A673 (cell line): ENCODE measurements around the gene CNIH1. TPM values are rescaled to one million over a fixed set of nuclear protein-coding genes. Genes with fewer than 3 reads are reported as not detected.

Source experiments
- BruUV-seq: library from RNA; stranded (reverse); fragments of 400-500 nt; replicated peaks from 2 replicates; lab custom pipeline; 2021; lab: Mats Ljungman, UMichigan
- CTCF ChIA-PET: fragments of 300-600 bp; sonication (Branson Sonifier 250); formaldehyde crosslinking; loops from one replicate; lab custom pipeline; 2022; ENCODE audit warnings: antibody characterized with exemption; lab: Charles Lee
- POLR2A ChIA-PET: fragments of 300-600 bp; sonication (Branson Sonifier 250); formaldehyde crosslinking; loops from one replicate; lab custom pipeline; 2022; ENCODE audit warnings: antibody characterized with exemption; ENCODE audit not compliant: low non-redundant PET; lab: Charles Lee
- DNase-seq: peaks from one replicate; pipeline ENCODE4 v3.0.0-alpha.2; 2015; ENCODE audit warnings: low spot score
- H3K27ac ChIP-seq: fragments of 200-600 bp; sonication (generic); 2 replicates; pipeline ENCODE4 v1.5.1; 2016; ENCODE audit warnings: mixed run types, low read depth, mild to moderate bottlenecking, mixed read lengths, antibody characterized with exemption, low read length; ENCODE audit not compliant: poor library complexity, severe bottlenecking
- H3K27me3 ChIP-seq: fragments of 200-600 bp; sonication (generic); replicated peaks from 2 replicates; pipeline ENCODE4 v1.6.1; 2017; ENCODE audit warnings: mixed run types, low read depth, mild to moderate bottlenecking, mixed read lengths, antibody characterized with exemption, low read length; ENCODE audit not compliant: insufficient read depth, poor library complexity
- H3K36me3 ChIP-seq: fragments of 200-600 bp; sonication (generic); 2 replicates; pipeline ENCODE4 v1.6.1; 2016; ENCODE audit warnings: mixed run types, mild to moderate bottlenecking, mixed read lengths, antibody characterized with exemption, low read length; ENCODE audit not compliant: insufficient read depth, poor library complexity, severe bottlenecking
- H3K4me1 ChIP-seq: fragments of 200-600 bp; sonication (generic); 2 replicates; pipeline ENCODE4 v1.6.1; 2017; ENCODE audit warnings: mixed run types, mild to moderate bottlenecking, mixed read lengths, antibody characterized with exemption, low read length; ENCODE audit not compliant: insufficient read depth, poor library complexity, severe bottlenecking
- H3K4me3 ChIP-seq: fragments of 200-600 bp; sonication (generic); 2 replicates; pipeline ENCODE4 v1.5.1; 2016; ENCODE audit warnings: low read depth, mixed run types, mild to moderate bottlenecking, mixed read lengths, low read length; ENCODE audit not compliant: poor library complexity, severe bottlenecking
- H3K9me3 ChIP-seq: fragments of 200-600 bp; sonication (generic); 2 replicates; pipeline ENCODE4 v1.6.1; 2016; ENCODE audit warnings: mixed run types, low read depth, mild to moderate bottlenecking, mixed read lengths, antibody characterized with exemption, low read length; ENCODE audit not compliant: poor library complexity, severe bottlenecking
- CTCF ChIP-seq: fragments of 300-800, 200-600 bp; sonication (generic); conservative IDR thresholded peaks from 2 replicates; pipeline ENCODE4 v1.5.1; 2017; ENCODE audit warnings: low read depth, mild to moderate bottlenecking, antibody characterized with exemption, low read length, moderate library complexity, mixed read lengths
- EZH2 ChIP-seq: fragments of 200-600 bp; sonication (generic); IDR thresholded peaks from 2 replicates; pipeline ENCODE4 v1.6.1; 2017; ENCODE audit warnings: borderline replicate concordance, low read depth, mild to moderate bottlenecking, mixed read lengths, antibody characterized with exemption, low read length; ENCODE audit not compliant: poor library complexity, severe bottlenecking
- intact Hi-C: fragments of 100-400 bp; cut with micrococcal nuclease; formaldehyde crosslinking; loops from one replicate; pipeline ENCODE4 v1.10.0; 2022; ENCODE audit not compliant: unreplicated experiment
- total RNA-seq: library from RNA; stranded (reverse); gene quantifications from 2 replicates; pipeline ENCODE4 v1.2.3, GENCODE V29; 2021

CNIH1 gene
- total RNA-seq, 1 experiment from 2014 or later, result 170 TPM

- ChIA-PET CTCF (no interaction called here), POLR2A (no interaction called here)
- Histone ChIP-seq H3K9me3 (no peaks in the 10 kb centered on the region), H3K4me1 (peaks cover 28% of the 10 kb centered on the region), H3K36me3 (peaks cover 41% of the 10 kb centered on the region), H3K27ac (no peak overlapping the region), H3K4me3 (no peak overlapping the region), H3K27me3 (no peaks in the 10 kb centered on the region)
- no peak for TF ChIP-seq CTCF
- intact Hi-C loops, result no loop called here
- no peak for DNase-seq
- BruUV-seq, result no TSS peak
Observed at GRCh38 chr14:54483073-54483745, 42.0 kb upstream of the CNIH1 start.

DNA sequence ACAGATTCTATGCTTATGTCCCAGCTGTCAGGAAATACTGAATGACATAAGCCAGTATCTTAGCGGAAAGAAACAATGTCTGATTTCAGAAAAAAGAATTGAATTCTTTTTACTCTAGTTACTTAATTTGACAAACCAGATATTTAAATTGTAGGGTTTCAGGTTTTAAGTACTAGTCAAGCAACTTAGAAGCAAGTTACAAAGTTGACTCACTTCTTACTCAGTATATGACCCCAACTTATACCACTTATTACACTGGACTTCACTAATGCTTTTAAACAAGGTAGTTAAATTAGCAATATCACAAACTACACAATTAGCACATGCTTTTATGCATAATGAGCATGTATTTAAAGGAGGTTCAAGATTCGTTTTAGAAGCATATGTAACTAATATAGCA is 40.5 kb upstream of the CNIH1 start:
- no peak for TF ChIP-seq CTCF
- TF ChIP-seq EZH2, result no peak
- CTCF ChIA-PET, result no interaction called here

GRCh38 chr14:54480830-54481562 is 39.8 kb upstream of the CNIH1 start:
- no peaks in the 10 kb centered on the region for H3K9me3 ChIP-seq
- POLR2A ChIA-PET, result no interaction called here
- intact Hi-C loops, result no loop called here
- BruUV-seq, result no TSS peak
- CTCF ChIA-PET, result no interaction called here
- TF ChIP-seq CTCF (no peak), EZH2 (no peak)
- no peak for DNase-seq
- no peak overlapping the region for H3K27ac ChIP-seq
- H3K27me3 ChIP-seq, result no peaks in the 10 kb centered on the region
- no peak overlapping the region for H3K4me3 ChIP-seq
- H3K36me3 ChIP-seq, result peaks cover 53% of the 10 kb centered on the region
- peaks cover 32% of the 10 kb centered on the region for H3K4me1 ChIP-seq

More for the DNA sequence above, 40.5 kb upstream of the CNIH1 start:
- no peaks in the 10 kb centered on the region for H3K9me3 ChIP-seq
- peaks cover 28% of the 10 kb centered on the region for H3K4me1 ChIP-seq
- DNase-seq, result no peak
- intact Hi-C loops, result no loop called here
- POLR2A ChIA-PET, result no interaction called here
- no TSS peak for BruUV-seq
- H3K27ac ChIP-seq, result no peak overlapping the region
- no peak overlapping the region for H3K4me3 ChIP-seq
- no peaks in the 10 kb centered on the region for H3K27me3 ChIP-seq
- peaks cover 52% of the 10 kb centered on the region for H3K36me3 ChIP-seq
